GM12892 (cell line): ENCODE data around the gene SARM1.

Experiments used
- POLR2A ChIP-seq: IDR thresholded peaks from 2 replicates; pipeline ENCODE4 v1.6.1; 2011; ENCODE audit warnings: low read depth, low read length, control low read depth
- POLR2AphosphoS5 ChIP-seq: IDR thresholded peaks from 2 replicates; pipeline ENCODE4 v1.6.1; 2011; ENCODE audit warnings: low read depth, low read length, control low read depth
- TAF1 ChIP-seq: IDR thresholded peaks from 2 replicates; pipeline ENCODE4 v1.6.1; 2011; ENCODE audit warnings: low read depth, mild to moderate bottlenecking, control low read depth, low read length, borderline replicate concordance

DNA sequence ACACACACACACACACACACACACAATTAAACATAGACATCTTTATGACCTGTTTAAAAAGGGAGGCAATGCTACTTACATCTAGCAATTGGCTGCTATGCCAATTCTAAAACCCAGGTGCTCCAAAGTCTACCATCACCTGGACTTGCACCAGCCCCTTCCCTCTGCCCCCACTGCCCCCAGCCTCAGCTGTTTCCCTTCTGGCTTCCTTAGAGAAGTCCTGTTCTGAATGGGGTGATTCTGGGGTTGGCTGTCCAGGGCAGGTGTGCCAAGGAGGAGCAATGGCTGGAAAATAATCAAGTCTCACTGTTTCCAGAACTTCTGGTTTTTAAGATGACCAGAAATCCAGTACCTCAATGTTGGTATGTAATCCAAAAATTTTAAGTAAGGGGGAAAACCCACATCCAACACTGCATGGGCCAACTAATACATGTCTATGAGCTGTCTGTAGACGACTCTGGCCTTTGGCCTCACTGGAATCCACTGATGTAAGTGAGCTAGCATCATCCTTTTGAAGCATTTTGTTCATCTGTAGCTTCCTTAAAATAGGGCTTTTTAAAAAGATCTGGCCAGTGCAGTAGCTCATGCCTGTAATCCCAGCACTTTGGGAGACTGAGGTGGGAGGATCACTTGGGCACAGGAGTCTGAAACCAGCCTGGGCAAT lies 38.3 kb upstream of the SARM1 start:
- TF ChIP-seq TAF1, result no peak
- no peak for TF ChIP-seq POLR2A
- TF ChIP-seq POLR2AphosphoS5, result no peak
